HepG2 (cell line): Measurements from ENCODE around the gene AHSG. TPM values are rescaled to one million over a fixed set of nuclear protein-coding genes. Genes with fewer than 3 reads are reported as not detected.
A peak's percentile ranks its signal among the peaks of the same experiment; 100 is the strongest.

Experiments
- ADNP ChIP-seq: sonication (generic); formaldehyde crosslinking; IDR thresholded peaks from 2 replicates; pipeline ENCODE4 v1.4.0; 2020; ENCODE audit warnings: missing genetic modification reagents
- EZH2 ChIP-seq: conservative IDR thresholded peaks from 2 replicates; pipeline ENCODE4 v1.6.1; 2012; ENCODE audit warnings: mild to moderate bottlenecking, low read depth, low read length, moderate library complexity
- HMG20B ChIP-seq: conservative IDR thresholded peaks from 2 replicates; pipeline ENCODE4 v1.6.1; 2016; ENCODE audit warnings: missing genetic modification reagents, missing compliant biosample characterization
- MXI1 ChIP-seq: IDR thresholded peaks from 3 replicates; pipeline ENCODE4 v1.6.1; 2012; ENCODE audit warnings: low read depth, low read length, inconsistent platforms, borderline replicate concordance
- MYC ChIP-seq: sonication (generic); formaldehyde crosslinking; IDR thresholded peaks from 2 replicates; pipeline ENCODE4 v1.9.0; 2021; ENCODE audit warnings: missing genetic modification reagents, borderline replicate concordance
- RBM39 ChIP-seq: fragments of 200-400 bp; formaldehyde crosslinking; IDR thresholded peaks from one replicate; pipeline ENCODE4 v1.6.1; 2018; ENCODE audit warnings: antibody characterized with exemption, mild to moderate bottlenecking, low read depth, low read length; ENCODE audit not compliant: poor library complexity, severe bottlenecking
- TCF12 ChIP-seq, 2 experiments: fragments of 450-650 bp in 1 of 2; sonication (generic) in 1 of 2; formaldehyde crosslinking in 1 of 2; IDR thresholded peaks; 2 replicates each; pipeline versions ENCODE4 v1.6.1 to v1.8.0; 2017 to 2022; ENCODE audit warnings: antibody characterized with exemption in 1 of 2, mild to moderate bottlenecking in 1 of 2, missing genetic modification reagents in 1 of 2, moderate library complexity in 1 of 2
- ZFP36L1 ChIP-seq: sonication (generic); formaldehyde crosslinking; IDR thresholded peaks from 2 replicates; pipeline ENCODE4 v1.8.0; 2022; ENCODE audit warnings: mild to moderate bottlenecking, missing genetic modification reagents, moderate library complexity
- ZNF574 ChIP-seq: sonication (generic); formaldehyde crosslinking; IDR thresholded peaks from 2 replicates; pipeline ENCODE4 v1.4.0; 2020; ENCODE audit warnings: missing genetic modification reagents
- ZNF619 ChIP-seq: sonication (generic); formaldehyde crosslinking; IDR thresholded peaks from 2 replicates; pipeline ENCODE4 v1.4.0; 2020; ENCODE audit warnings: mild to moderate bottlenecking, missing genetic modification reagents
- ZNF816 ChIP-seq: sonication (generic); formaldehyde crosslinking; IDR thresholded peaks from 2 replicates; pipeline ENCODE4 v1.8.0; 2022; ENCODE audit warnings: missing genetic modification reagents, mild to moderate bottlenecking, borderline replicate concordance
- polyA plus RNA-seq, 8 experiments: library from polyadenylated mRNA; depleted of rRNA in 3 of 8; stranded (reverse) in 7 of 8; unstranded in 1 of 8; fragments of >200 nt; fragmentation: Illumina TruSeq in 4 of 8; extraction: Trizol in 4 of 8; gene quantifications; 2 replicates each; pipeline versions ENCODE4 v1.2.1 to v1.2.3, GENCODE V29; 2011 to 2016; ENCODE audit warnings: low read depth in 4 of 8, missing spikeins in 1 of 8, mixed read lengths in 1 of 8; ENCODE audit not compliant: insufficient read depth in 1 of 8
- total RNA-seq, 5 experiments: library from RNA; depleted of rRNA; stranded (reverse); fragments of >200 nt; fragmentation: Illumina TruSeq; extraction: Trizol; gene quantifications; 2 replicates each; pipeline ENCODE4 v1.2.3, GENCODE V29; 2016; ENCODE audit warnings: low read depth in 1 of 5
- TF ChIP-seq, protein P1 (sequence below): IDR thresholded peaks from 2 replicates; pipeline ENCODE4 v1.6.1; 2016; ENCODE audit warnings: missing compliant biosample characterization, missing genetic modification reagents, borderline replicate concordance
- TF ChIP-seq, protein P2 (sequence below): IDR thresholded peaks from 2 replicates; pipeline ENCODE4 v1.6.1; 2018; ENCODE audit warnings: missing genetic modification reagents, mild to moderate bottlenecking, missing compliant biosample characterization
- TF ChIP-seq, protein P3 (sequence below): IDR thresholded peaks from 2 replicates; pipeline ENCODE4 v1.4.0; 2020; ENCODE audit warnings: mild to moderate bottlenecking, missing genetic modification reagents
- TF ChIP-seq, protein P4 (sequence below): sonication (generic); formaldehyde crosslinking; IDR thresholded peaks from 2 replicates; pipeline ENCODE4 v1.5.1; 2020; ENCODE audit warnings: mild to moderate bottlenecking, missing genetic modification reagents

Gene AHSG
- total and polyA plus RNA-seq, 2 of the 13 experiments (the other 11 are each of a cell fraction or from before 2014, with no cell fraction given), result 2,043 to 19,152 TPM

DNA sequence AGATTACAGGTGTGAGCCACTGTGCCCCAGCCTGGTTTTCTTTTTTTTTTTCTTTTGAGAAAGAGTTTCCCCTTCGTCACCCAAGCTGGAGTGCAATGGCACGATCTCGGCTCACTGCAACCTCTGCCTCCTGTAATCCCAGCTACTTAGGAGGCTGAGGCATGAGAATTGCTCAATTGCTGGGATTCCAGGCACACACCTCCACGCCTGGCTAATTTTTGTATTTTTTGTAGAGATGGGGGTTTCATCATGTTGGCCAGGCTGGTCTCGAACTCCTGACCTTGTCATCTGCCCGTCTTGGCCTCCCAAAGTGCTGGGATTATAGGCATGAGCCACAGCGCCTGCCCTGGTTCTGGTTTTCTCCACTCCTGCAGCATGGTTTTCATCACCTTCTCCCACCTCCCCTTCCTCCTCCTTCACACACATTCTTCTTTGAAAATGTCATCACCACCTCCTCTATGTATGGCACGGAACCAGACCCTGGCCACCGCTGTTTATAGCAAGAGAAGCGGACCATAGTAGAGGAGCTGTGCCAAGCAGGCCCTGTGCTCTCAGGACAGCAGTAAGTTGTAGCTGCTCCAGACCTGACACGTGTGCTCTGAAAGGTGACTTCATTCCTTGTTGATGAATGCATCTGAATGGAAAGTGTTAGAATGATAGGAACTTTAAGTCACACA, 14.6 kb upstream of the AHSG start (continued):
- TF ChIP-seq ZNF574 (CRISPR knock-in tag) (no peak), ZFP36L1 (CRISPR knock-in tag) (0 out of 2 replicates have a peak, but pooled peaks have one; percentile 35), HMG20B (0 out of 2 replicates have a peak, but pooled peaks have one; percentile 36), EZH2 (no peak), TCF12 (IDR thresholded peaks at IDR 0.05) (no peak), TCF12 (CRISPR knock-in tag; IDR thresholded peaks at IDR 0.05) (no peak), MXI1 (peak; percentile 35; the same call in 1 of the 3 replicates), ZNF619 (CRISPR knock-in tag) (peak; percentile 58), ADNP (0 out of 2 replicates have a peak, but pooled peaks have one; percentile 44), MYC (peak; percentile 34), ZNF816 (no peak), RBM39 (no peak)
- TF ChIP-seq, protein P1, sequence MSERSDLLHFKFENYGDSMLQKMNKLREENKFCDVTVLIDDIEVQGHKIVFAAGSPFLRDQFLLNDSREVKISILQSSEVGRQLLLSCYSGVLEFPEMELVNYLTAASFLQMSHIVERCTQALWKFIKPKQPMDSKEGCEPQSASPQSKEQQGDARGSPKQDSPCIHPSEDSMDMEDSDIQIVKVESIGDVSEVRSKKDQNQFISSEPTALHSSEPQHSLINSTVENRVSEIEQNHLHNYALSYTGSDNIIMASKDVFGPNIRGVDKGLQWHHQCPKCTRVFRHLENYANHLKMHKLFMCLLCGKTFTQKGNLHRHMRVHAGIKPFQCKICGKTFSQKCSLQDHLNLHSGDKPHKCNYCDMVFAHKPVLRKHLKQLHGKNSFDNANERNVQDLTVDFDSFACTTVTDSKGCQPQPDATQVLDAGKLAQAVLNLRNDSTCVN (CRISPR knock-in tag), result 0 out of 2 replicates have a peak, but pooled peaks have one; percentile 6
- TF ChIP-seq, protein P2, sequence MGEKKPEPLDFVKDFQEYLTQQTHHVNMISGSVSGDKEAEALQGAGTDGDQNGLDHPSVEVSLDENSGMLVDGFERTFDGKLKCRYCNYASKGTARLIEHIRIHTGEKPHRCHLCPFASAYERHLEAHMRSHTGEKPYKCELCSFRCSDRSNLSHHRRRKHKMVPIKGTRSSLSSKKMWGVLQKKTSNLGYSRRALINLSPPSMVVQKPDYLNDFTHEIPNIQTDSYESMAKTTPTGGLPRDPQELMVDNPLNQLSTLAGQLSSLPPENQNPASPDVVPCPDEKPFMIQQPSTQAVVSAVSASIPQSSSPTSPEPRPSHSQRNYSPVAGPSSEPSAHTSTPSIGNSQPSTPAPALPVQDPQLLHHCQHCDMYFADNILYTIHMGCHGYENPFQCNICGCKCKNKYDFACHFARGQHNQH, result 0 out of 2 replicates have a peak, but pooled peaks have one; percentile 3
- TF ChIP-seq, protein P3, sequence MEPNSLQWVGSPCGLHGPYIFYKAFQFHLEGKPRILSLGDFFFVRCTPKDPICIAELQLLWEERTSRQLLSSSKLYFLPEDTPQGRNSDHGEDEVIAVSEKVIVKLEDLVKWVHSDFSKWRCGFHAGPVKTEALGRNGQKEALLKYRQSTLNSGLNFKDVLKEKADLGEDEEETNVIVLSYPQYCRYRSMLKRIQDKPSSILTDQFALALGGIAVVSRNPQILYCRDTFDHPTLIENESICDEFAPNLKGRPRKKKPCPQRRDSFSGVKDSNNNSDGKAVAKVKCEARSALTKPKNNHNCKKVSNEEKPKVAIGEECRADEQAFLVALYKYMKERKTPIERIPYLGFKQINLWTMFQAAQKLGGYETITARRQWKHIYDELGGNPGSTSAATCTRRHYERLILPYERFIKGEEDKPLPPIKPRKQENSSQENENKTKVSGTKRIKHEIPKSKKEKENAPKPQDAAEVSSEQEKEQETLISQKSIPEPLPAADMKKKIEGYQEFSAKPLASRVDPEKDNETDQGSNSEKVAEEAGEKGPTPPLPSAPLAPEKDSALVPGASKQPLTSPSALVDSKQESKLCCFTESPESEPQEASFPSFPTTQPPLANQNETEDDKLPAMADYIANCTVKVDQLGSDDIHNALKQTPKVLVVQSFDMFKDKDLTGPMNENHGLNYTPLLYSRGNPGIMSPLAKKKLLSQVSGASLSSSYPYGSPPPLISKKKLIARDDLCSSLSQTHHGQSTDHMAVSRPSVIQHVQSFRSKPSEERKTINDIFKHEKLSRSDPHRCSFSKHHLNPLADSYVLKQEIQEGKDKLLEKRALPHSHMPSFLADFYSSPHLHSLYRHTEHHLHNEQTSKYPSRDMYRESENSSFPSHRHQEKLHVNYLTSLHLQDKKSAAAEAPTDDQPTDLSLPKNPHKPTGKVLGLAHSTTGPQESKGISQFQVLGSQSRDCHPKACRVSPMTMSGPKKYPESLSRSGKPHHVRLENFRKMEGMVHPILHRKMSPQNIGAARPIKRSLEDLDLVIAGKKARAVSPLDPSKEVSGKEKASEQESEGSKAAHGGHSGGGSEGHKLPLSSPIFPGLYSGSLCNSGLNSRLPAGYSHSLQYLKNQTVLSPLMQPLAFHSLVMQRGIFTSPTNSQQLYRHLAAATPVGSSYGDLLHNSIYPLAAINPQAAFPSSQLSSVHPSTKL, result 0 out of 2 replicates have a peak, but pooled peaks have one; percentile 23
- TF ChIP-seq, protein P4, sequence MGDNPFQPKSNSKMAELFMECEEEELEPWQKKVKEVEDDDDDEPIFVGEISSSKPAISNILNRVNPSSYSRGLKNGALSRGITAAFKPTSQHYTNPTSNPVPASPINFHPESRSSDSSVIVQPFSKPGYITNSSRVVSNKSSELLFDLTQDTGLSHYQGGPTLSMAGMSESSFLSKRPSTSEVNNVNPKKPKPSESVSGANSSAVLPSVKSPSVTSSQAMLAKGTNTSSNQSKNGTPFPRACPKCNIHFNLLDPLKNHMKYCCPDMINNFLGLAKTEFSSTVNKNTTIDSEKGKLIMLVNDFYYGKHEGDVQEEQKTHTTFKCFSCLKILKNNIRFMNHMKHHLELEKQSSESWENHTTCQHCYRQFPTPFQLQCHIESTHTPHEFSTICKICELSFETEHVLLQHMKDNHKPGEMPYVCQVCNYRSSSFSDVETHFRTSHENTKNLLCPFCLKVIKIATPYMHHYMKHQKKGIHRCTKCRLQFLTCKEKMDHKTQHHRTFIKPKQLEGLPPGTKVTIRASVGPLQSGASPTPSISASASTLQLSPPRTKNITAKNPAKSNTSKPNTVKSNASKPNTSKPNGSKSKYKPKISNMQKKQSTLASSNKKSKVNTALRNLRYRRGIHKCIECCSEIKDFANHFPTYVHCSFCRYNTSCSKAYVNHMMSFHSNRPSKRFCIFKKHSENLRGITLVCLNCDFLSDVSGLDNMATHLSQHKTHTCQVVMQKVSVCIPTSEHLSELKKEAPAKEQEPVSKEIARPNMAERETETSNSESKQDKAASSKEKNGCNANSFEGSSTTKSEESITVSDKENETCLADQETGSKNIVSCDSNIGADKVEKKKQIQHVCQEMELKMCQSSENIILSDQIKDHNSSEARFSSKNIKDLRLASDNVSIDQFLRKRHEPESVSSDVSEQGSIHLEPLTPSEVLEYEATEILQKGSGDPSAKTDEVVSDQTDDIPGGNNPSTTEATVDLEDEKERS (CRISPR knock-in tag), result 0 out of 2 replicates have a peak, but pooled peaks have one; percentile 26
